GM12892 (cell line): Measurements from ENCODE around the gene DENND1C.

Source experiments
- POLR2A ChIP-seq: IDR thresholded peaks from 2 replicates; pipeline ENCODE4 v1.6.1; 2011; ENCODE audit warnings: low read depth, low read length, control low read depth
- POLR2AphosphoS5 ChIP-seq: IDR thresholded peaks from 2 replicates; pipeline ENCODE4 v1.6.1; 2011; ENCODE audit warnings: low read depth, low read length, control low read depth

- no peak for TF ChIP-seq POLR2AphosphoS5
- peak; percentile 25; the same call in 1 of the 2 replicates for TF ChIP-seq POLR2A
These were observed 36.7 kb upstream of the DENND1C start for GRCh38 chr19:6518145-6518911.
